Erythroblast (primary cell): ENCODE measurements around the gene PLCH2.

Experiments
- DNase-seq, 2 experiments: peaks; one replicate each; lab custom pipeline; 2025; lab: John Stamatoyannopoulos, UW
- GATA1 ChIP-seq: IDR thresholded peaks from 2 replicates; pipeline ENCODE4 v1.6.1; 2011; ENCODE audit warnings: low read depth, mild to moderate bottlenecking, control low read depth, low read length, moderate library complexity
- POLR2A ChIP-seq: IDR thresholded peaks from 2 replicates; pipeline ENCODE4 v1.6.1; 2011; ENCODE audit warnings: mild to moderate bottlenecking, low read length

The PLCH2 gene

DNA sequence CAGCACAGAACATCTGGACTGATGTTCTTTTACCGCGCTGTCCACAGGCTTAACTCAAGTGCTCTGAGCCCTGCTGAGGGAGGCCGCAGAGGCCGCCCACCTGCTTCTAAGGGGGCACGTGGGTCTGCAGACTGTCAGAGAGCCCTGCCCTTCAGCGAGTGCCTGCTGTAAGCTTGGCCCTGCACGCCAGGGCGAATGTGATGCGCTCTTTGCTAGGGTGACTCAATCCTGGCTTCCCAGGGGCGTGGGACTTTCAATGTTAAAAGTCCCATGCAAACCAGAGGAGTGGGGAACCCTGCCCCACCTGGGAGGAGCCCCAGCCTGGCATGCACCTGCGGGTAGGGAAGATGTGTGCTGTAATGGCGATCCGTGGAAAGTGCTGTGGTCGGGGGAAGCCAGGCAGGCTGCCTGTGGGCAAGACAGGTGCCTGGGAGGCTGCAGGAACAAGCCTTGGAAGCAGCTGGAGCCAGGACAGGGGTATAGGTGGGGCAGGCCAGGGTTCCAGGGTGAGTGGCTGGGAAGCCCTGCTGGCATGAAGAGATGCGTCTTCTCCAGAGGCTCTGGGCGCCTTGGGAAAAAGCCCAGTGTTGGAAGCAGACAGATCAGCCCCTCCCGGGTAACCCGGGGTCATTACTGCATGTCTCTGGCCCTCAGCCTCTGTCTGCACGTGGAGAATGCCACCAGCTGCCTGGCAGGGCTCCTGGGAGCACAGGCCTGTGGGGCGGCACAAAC is 50.9 kb downstream of the PLCH2 start:
- no peak for DNase-seq
- TF ChIP-seq POLR2A (no peak), GATA1 (no peak)

GRCh38 chr1:2527556-2527860 is 51.4 kb downstream of the PLCH2 start:
- DNase-seq, result no peak
- TF ChIP-seq GATA1 (no peak), POLR2A (no peak)

- no peak for DNase-seq
- no peak for TF ChIP-seq GATA1
- no peak for TF ChIP-seq POLR2A
Measured at GRCh38 chr1:2528016-2528415, 51.9 kb downstream of the PLCH2 start.

DNA sequence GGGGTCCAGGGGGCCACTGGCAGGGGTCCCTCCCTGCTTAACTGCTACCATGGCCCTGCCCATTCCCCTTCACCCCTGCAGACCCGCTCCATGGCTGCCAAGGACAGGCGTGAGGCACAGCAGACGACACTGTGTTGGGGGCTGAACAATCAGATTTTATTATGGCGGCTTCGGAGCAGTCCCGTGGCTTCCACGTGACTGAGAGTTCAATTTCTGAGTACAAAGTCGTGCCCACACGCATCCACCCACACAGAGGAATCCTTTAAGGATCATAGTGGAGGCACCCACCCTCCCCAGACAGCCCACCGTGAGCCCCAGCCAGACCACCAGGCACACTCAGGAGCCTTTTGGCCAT is 52.5 kb downstream of the PLCH2 start:
- TF ChIP-seq POLR2A, result no peak
- no peak for TF ChIP-seq GATA1
- DNase-seq, result no peak

GRCh38 chr1:2528966-2529783 is 53.1 kb downstream of the PLCH2 start:
- peak; percentile 71 to 72 for DNase-seq
- TF ChIP-seq POLR2A, result peak; percentile 16
- TF ChIP-seq GATA1, result no peak

- TF ChIP-seq GATA1 (no peak), POLR2A (no peak)
- DNase-seq, result peak; percentile 58
Measured at GRCh38 chr1:2529784-2530512, 53.9 kb downstream of the PLCH2 start, which contains the start of gene HES5. TSS of gene HES5 (minus strand) at chr1:2530263. CDS start at chr1:2530164, 99 bp downstream.

DNA sequence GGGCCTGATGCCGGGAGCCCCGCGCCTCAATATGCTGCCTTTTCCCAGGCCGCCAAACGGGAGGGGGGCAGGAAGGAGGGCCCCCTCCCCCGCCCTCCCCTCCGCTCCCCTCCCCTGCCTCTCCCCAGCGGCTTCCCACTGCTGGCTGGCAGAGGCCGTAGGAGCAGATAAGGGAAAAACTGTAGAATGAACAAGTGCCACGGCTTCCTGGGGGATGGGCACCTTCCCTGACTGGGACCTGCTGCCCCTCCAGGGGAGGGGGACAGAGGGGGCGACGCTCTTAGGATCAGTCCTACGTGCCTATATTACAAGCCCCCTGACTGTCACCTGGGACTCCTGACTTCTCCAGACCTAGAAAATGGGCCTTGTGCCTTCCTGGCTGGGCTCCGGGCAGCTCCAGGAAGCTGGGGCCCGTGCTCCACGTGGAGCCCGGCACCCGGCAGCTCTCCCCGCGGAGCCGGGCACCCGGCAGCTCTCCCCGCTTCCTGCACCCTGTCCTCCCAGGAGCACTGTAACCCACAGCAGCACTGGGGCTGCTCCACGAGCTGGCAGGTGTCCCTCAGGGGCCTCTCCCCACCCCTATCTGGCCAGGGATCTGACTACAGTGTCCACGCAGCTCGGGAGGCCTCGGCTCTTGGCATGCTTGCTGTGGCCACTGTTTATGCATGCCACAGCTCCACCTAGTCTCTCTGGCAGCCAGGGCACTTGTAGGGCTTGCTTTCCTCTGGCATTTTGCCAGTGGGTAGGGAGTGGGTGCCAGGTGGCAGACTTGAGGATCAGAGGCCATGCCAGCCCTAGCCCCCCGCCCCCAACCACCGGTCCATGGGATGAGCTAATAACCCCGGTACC is 54.6 kb downstream of the PLCH2 start:
- DNase-seq, result peak; percentile 46 to 53

GRCh38 chr1:2532485-2533160 is 56.5 kb downstream of the PLCH2 start:
- TF ChIP-seq GATA1, result no peak
- no peak for TF ChIP-seq POLR2A
- no peak for DNase-seq

More for the DNA sequence above, 54.6 kb downstream of the PLCH2 start:
- TF ChIP-seq GATA1, result no peak
- no peak for TF ChIP-seq POLR2A

- TF ChIP-seq POLR2A, result no peak
- TF ChIP-seq GATA1, result no peak
- no peak for DNase-seq
Measured at GRCh38 chr1:2533365-2533764, 57.3 kb downstream of the PLCH2 start.

DNA sequence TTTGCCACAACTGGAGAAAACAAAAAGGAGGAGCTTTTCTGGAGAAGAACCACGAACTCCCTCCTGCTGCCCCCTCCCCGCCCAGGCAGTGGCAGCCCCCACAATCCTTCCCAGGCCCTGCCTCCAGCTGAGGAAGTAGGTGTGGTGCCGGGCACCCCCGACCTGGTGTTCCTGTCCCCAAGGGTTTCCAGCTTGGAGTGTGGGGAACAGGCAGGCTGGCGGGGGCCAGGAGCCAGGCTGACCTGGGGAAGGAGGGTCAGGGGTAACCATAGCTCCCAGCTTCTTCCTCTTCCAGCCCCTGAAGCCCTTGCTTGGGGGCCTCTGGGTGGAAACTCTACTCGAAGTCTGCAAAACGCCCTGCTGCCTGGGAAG is 58.2 kb downstream of the PLCH2 start:
- TF ChIP-seq POLR2A (no peak), GATA1 (no peak)
- no peak for DNase-seq

DNA sequence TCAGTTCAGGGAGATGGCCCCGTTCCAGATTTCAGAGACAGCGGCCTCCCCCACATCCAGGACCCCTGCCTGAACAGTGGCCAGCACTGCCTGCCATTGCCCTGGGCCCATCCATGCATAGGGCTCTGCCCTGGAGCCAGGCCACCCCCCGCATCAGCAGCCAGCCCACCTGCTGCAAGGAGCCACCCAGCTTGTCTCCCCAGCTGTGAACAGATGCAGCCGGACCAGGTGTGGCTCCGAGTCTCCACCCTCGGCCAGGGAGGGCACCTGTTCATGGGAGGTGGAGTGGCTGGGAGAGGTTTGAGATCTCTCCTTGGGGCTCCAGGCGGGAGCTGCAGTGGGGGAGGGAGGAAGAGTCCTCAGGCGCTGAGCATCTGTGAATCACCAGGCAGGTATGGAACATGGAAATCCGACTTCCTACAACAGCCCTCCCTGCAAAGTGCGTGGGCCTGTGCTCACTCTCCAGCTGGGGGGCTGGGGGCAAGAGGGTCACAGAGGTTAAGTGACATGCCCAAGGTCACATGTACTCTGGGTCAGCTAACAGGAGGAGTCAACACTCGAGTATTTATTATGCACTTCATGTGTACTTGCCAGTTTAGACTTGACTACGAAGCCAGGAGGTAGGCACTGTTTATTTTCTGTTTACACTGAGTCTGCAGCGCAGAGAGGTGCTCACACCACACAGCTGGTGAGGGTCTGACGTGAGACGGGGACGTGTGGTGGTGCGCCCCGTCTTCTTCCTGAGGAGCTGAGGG is 58.8 kb downstream of the PLCH2 start:
- DNase-seq, result no peak
- TF ChIP-seq GATA1 (no peak), POLR2A (no peak)

GRCh38 chr1:2535455-2535854 is 59.4 kb downstream of the PLCH2 start:
- TF ChIP-seq GATA1 (no peak), POLR2A (no peak)
- no peak for DNase-seq
